GM12873 (cell line): Measurements from ENCODE around the gene SMCO3.

Experiments used
- CTCF ChIP-seq: IDR thresholded peaks from 2 replicates; pipeline ENCODE4 v1.5.1; 2012; ENCODE audit warnings: low read depth, mild to moderate bottlenecking, moderate library complexity, low read length, control low read depth; ENCODE audit not compliant: insufficient read depth; ENCODE audit errors: missing control alignments

Gene SMCO3

GRCh38 chr12:14814014-14814413 lies at the start of gene SMCO3:
Gene SMCO3, minus strand, starts transcription at chr12:14814182. Its CDS starts 7,502 bp downstream, at chr12:14806680.
- TF ChIP-seq CTCF: no peak

GRCh38 chr12:14860490-14860889 lies 46.5 kb upstream of the SMCO3 start:
- no peak for TF ChIP-seq CTCF

GRCh38 chr12:14858513-14858912 lies 44.5 kb upstream of the SMCO3 start:
- TF ChIP-seq CTCF: no peak

- no peak for TF ChIP-seq CTCF
These were observed 40.7 kb upstream of the SMCO3 start for GRCh38 chr12:14854586-14855183.

- no peak for TF ChIP-seq CTCF
These were observed 40.0 kb upstream of the SMCO3 start for GRCh38 chr12:14853961-14854360.

GRCh38 chr12:14852880-14853279 lies 38.9 kb upstream of the SMCO3 start:
- no peak for TF ChIP-seq CTCF

- TF ChIP-seq CTCF: no peak
These were observed 37.1 kb upstream of the SMCO3 start for GRCh38 chr12:14850929-14851663.
